Measurements from ENCODE around the gene RAB21.

GRCh38 chr12:71799106-71799505, 44.4 kb downstream of the RAB21 start:
- TF ChIP-seq SUZ12 (IDR thresholded peaks at IDR 0.05), result no peak
- TF ChIP-seq L3MBTL2 (conservative IDR thresholded peaks at IDR 0.05), result no peak
- no peak for TF ChIP-seq HDGF (IDR thresholded peaks at IDR 0.05; ENCODE audit: borderline replicate concordance)
- no peak for TF ChIP-seq CTBP1 (IDR thresholded peaks at IDR 0.05; ENCODE audit: borderline replicate concordance)
- TF ChIP-seq ARNT (IDR thresholded peaks at IDR 0.05), result no peak
- TF ChIP-seq SP1 (IDR thresholded peaks at IDR 0.05), result no peak
- TF ChIP-seq ELF4 (IDR thresholded peaks at IDR 0.05), result no peak
- TF ChIP-seq FOXK2 (IDR thresholded peaks at IDR 0.05), result no peak
- no peak for TF ChIP-seq PKNOX1 (IDR thresholded peaks at IDR 0.05)
- no peak for TF ChIP-seq FOXM1 (IDR thresholded peaks at IDR 0.05; ENCODE audit: borderline replicate concordance)
- no peak for TF ChIP-seq NFRKB (IDR thresholded peaks at IDR 0.05)
- no peak for TF ChIP-seq BHLHE40 (IDR thresholded peaks at IDR 0.05; ENCODE audit: borderline replicate concordance)
- no peak for TF ChIP-seq ZNF384 (IDR thresholded peaks at IDR 0.05)
- no peak for TF ChIP-seq TARDBP (IDR thresholded peaks at IDR 0.05)
